Measurements from ENCODE around the gene BRD4.

DNA sequence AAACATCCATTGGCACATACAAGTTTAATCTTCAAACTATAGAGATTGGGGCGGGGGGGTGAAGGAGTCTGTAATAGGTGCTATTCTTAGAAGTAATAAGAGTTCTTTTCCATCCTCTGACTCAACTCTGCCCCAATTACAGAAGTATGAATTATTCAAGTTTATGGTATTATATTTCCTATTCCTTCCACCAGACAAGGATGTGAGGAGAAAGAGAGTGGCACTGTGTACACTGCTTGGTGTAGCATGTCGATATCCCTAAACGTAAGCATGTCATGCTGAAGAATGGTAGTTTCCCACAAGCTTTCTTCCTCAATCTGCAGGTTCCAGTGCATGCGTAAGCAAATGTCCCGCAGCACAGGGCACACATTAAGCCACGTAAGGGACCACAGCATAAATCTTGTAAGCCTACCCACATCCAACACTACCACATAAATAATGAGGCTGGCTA lies 14.1 kb downstream of the BRD4 start:
- TF ChIP-seq, protein P1, sequence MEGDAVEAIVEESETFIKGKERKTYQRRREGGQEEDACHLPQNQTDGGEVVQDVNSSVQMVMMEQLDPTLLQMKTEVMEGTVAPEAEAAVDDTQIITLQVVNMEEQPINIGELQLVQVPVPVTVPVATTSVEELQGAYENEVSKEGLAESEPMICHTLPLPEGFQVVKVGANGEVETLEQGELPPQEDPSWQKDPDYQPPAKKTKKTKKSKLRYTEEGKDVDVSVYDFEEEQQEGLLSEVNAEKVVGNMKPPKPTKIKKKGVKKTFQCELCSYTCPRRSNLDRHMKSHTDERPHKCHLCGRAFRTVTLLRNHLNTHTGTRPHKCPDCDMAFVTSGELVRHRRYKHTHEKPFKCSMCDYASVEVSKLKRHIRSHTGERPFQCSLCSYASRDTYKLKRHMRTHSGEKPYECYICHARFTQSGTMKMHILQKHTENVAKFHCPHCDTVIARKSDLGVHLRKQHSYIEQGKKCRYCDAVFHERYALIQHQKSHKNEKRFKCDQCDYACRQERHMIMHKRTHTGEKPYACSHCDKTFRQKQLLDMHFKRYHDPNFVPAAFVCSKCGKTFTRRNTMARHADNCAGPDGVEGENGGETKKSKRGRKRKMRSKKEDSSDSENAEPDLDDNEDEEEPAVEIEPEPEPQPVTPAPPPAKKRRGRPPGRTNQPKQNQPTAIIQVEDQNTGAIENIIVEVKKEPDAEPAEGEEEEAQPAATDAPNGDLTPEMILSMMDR (IDR thresholded peaks at IDR 0.05; ENCODE audit: extremely low read depth in 1 of 2, insufficient read depth in 1 of 2, low read depth in 1 of 2, low read length in 2 of 2): no peak
- TF ChIP-seq POLR2A (IDR thresholded peaks at IDR 0.05; ENCODE audit: low read depth, low read length): no peak
- TF ChIP-seq FOS (IDR thresholded peaks at IDR 0.05; ENCODE audit: borderline replicate concordance, insufficient read depth, low read length): no peak
- no peak for TF ChIP-seq EZH2 (IDR thresholded peaks at IDR 0.05; ENCODE audit: borderline replicate concordance, low read depth, low read length, severe bottlenecking)
- no peak for TF ChIP-seq POLR2AphosphoS5 (IDR thresholded peaks at IDR 0.05; ENCODE audit: insufficient read depth, low read depth, low read length)
